ENCODE results near the gene ZBTB7A. TPM values are rescaled to one million over a fixed set of nuclear protein-coding genes. Genes with fewer than 3 reads are reported as not detected.

Gene ZBTB7A
- total and polyA plus RNA-seq, 10 of the 15 experiments (the other 5 are each of a cell fraction or from before 2014, with no cell fraction given), result 0.26 to 42.4 (median 4.5) TPM

DNA sequence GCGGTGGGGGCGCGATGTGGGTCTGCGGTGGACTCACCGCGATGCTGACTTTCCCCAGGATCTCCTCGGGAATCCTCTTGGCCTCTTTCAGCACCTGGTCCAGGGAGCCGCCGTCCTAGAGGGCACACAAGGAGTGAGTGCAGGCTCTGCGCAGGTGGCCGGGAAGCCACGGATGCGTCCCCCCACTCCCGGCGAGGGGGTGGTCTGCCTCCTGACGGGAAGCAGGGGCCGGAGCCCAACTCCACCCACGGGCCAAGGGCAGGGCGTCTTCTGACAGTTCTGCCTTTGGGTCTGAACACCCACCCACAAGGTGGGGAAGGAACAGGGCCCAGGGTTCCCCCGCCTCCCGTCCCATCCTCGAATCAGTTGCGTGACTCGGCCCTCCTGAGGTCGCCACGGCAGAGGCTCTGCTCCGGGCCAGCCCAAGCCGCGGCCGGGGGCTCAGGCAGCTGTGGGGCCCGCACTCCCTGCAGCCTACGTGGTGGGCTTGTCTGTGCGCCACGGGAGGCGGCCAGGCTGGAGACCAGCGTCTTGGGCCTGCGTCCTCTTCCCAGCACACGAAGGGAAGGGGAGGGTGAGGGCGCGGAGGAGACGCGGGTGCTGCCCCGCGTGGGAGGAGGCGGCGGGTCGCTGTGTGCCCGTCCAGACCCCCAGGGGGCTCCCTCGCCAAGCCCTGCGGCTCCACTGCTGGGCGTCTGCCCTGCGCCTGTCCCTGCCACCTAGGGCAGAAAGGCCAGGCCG is 35.8 kb upstream of the ZBTB7A start:
- intact Hi-C loops (cut with micrococcal nuclease; ENCODE audit: unreplicated experiment), result no loop called here
- ChIA-PET SMC1A (ENCODE audit: uncharacterized antibody, unreplicated experiment) (interaction anchor here (0.6 kb wide), 1 partner anchor 104 kb away, joined by 3 read pairs; no protein-coding TSS in a partner anchor), POLR2A (no interaction called here), RAD21 (ENCODE audit: unreplicated experiment) (no interaction called here), CTCF (no interaction called here)
- FAIRE-seq (no peak), ATAC-seq (no peak), DNase-seq (ENCODE audit: low read depth, low spot score) (no peak)
- Histone ChIP-seq H3K36me3 (ENCODE audit: control insufficient read depth in 2 of 2, insufficient read depth in 2 of 2, low read length in 1 of 2) (peaks cover 10 to 26% of the 10 kb centered on the region in 2 experiments; a peak in 3 of 4 replicates), H3K9me3 (replicated peaks; ENCODE audit: control insufficient read depth, insufficient read depth, low read length) (no peaks in the 10 kb centered on the region), H3K79me2 (ENCODE audit: control insufficient read depth, insufficient read depth, low read length) (no peaks in the 10 kb centered on the region), H3K4me3 (no peak overlapping the region), H2AFZ (ENCODE audit: control insufficient read depth, low read depth, low read length) (no peak overlapping the region), H4K20me1 (ENCODE audit: control insufficient read depth, insufficient read depth) (no peaks in the 10 kb centered on the region), H3K9ac (ENCODE audit: control insufficient read depth, insufficient read depth, low read length) (no peak overlapping the region), H3K27ac (ENCODE audit: control insufficient read depth, insufficient read depth) (no peak overlapping the region), H3K4me1 (ENCODE audit: control insufficient read depth, insufficient read depth, low read length) (no peaks in the 10 kb centered on the region), H3K27me3 (replicated peaks in 1 of 2; ENCODE audit: control insufficient read depth in 2 of 2, insufficient read depth in 2 of 2, low read length in 1 of 2) (no peaks in the 10 kb centered on the region), H3K4me2 (ENCODE audit: control insufficient read depth, insufficient read depth) (no peak overlapping the region)
- BruUV-seq (replicated peaks), result no TSS peak
- no peak for TF ChIP-seq E4F1 (IDR thresholded peaks at IDR 0.05; ENCODE audit: borderline replicate concordance, partially characterized antibody)
- TF ChIP-seq POLR2A (IDR thresholded peaks at IDR 0.05; ENCODE audit: low read depth, low read length), result peak; percentile 0; the same call in 1 of the 2 replicates
- 94% methylated on average over 51 of the region's 53 CpGs for WGBS (ENCODE audit: insufficient coverage, insufficient replicate concordance, low lambda C conversion rate, missing lambda C conversion rate)
- in situ Hi-C loops (cut with MboI), result no loop called here

GRCh38 chr19:4101496-4101770 is 34.7 kb upstream of the ZBTB7A start:
- TF ChIP-seq CBX3 (IDR thresholded peaks at IDR 0.05; ENCODE audit: borderline replicate concordance, low read depth) (no peak), IKZF1 (conservative IDR thresholded peaks at IDR 0.05) (no peak), EZH2 (IDR thresholded peaks at IDR 0.05; ENCODE audit: borderline replicate concordance, control insufficient read depth, low read depth, low read length) (no peak), IKZF2 (IDR thresholded peaks at IDR 0.05) (no peak), TARDBP (IDR thresholded peaks at IDR 0.05; ENCODE audit: borderline replicate concordance) (no peak), STAT1 (conservative IDR thresholded peaks at IDR 0.05) (no peak), MXI1 (IDR thresholded peaks at IDR 0.05; ENCODE audit: low read depth, low read length) (no peak), GABPA (IDR thresholded peaks at IDR 0.05; ENCODE audit: low read depth) (no peak)
- 94% methylated on average over 10 of the region's 10 CpGs for WGBS (ENCODE audit: insufficient coverage, insufficient replicate concordance, low lambda C conversion rate, missing lambda C conversion rate)
- ChIA-PET RAD21 (ENCODE audit: unreplicated experiment) (no interaction called here), CTCF (interaction anchor here (0.6 kb wide), 1 partner anchor 114 kb away, joined by 3 read pairs; no protein-coding TSS in a partner anchor), SMC1A (ENCODE audit: uncharacterized antibody, unreplicated experiment) (no interaction called here), POLR2A (no interaction called here)
- H3K9ac ChIP-seq (ENCODE audit: control insufficient read depth, insufficient read depth, low read length), result no peak overlapping the region
- no peaks in the 10 kb centered on the region for H3K27me3 ChIP-seq (replicated peaks in 1 of 2; ENCODE audit: control insufficient read depth in 2 of 2, insufficient read depth in 2 of 2, low read length in 1 of 2)
- no peaks in the 10 kb centered on the region for H3K9me3 ChIP-seq (replicated peaks; ENCODE audit: control insufficient read depth, insufficient read depth, low read length)
- no peak for ATAC-seq
- no peak for FAIRE-seq
- H3K27ac ChIP-seq (ENCODE audit: control insufficient read depth, insufficient read depth), result no peak overlapping the region
- intact Hi-C loops (cut with micrococcal nuclease; ENCODE audit: unreplicated experiment), result no loop called here
- peaks cover 10 to 26% of the 10 kb centered on the region in 2 experiments; a peak in 3 of 4 replicates for H3K36me3 ChIP-seq (ENCODE audit: control insufficient read depth in 2 of 2, insufficient read depth in 2 of 2, low read length in 1 of 2)
- H3K4me1 ChIP-seq (ENCODE audit: control insufficient read depth, insufficient read depth, low read length), result no peaks in the 10 kb centered on the region
- no peak overlapping the region for H2AFZ ChIP-seq (ENCODE audit: control insufficient read depth, low read depth, low read length)
- no peak for DNase-seq (ENCODE audit: low read depth, low spot score)
- in situ Hi-C loops (cut with MboI), result no loop called here
- H3K4me3 ChIP-seq, result no peak overlapping the region
- H3K4me2 ChIP-seq (ENCODE audit: control insufficient read depth, insufficient read depth), result no peak overlapping the region
- H3K79me2 ChIP-seq (ENCODE audit: control insufficient read depth, insufficient read depth, low read length), result no peaks in the 10 kb centered on the region
- no peaks in the 10 kb centered on the region for H4K20me1 ChIP-seq (ENCODE audit: control insufficient read depth, insufficient read depth)
- no TSS peak for BruUV-seq (replicated peaks)

All from GM12878 (cell line).